HL-60/S4 treated with retinoic acid at 250 ng/mL for 4 days and 3 days (cell line): ENCODE results near the gene NOS3.

Experiments
- in situ Hi-C: fragments of 300-500 bp; cut with MboI; formaldehyde crosslinking; loops from 2 replicates; pipeline ENCODE4 v1.7.0; 2022; ENCODE audit warnings: low sequenced_read_pairs

Gene NOS3

DNA sequence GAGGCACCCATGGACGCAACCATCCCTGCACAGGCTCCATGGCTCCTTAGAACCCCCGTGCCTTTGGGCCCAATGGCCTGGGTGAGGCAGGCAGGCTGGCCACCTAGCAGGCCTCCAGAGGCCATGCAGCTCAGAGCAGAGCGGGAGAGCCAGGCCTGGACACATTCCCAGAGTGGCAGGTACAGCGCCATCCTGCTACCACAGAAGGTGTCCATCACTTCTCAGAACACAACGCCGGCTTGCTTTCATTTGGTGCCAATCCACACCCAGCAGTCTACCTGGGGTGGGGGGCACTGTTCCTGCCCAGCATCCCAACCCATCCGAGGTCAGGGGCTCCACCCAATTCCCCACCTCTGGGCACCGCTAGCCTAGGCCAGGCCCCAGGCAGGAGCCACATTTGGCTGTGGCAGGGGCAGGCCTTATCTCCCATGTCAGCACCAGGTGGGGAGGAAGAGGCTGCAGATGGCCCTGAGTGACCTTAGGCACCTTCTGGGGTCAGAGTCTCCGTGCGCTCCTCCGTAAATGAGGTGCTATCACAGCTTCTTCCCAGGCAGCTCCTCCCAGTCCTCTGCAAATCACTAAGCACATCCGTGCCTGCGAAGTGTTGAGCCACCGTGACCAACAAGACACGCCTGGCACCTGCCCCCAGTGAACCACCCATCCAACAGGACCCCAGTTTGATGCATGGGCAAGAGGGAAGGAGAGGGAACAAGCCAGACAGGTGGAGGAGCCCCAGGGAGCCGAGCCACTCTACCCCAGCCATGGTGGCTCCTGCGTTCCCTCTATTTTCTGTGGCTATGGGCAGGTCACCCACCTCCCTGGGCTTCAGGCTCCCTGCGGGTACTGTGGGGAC is 26.9 kb upstream of the NOS3 start:
- in situ Hi-C loops = no loop called here

- in situ Hi-C loops = no loop called here
Measured at GRCh38 chr7:150964593-150965111, 26.2 kb upstream of the NOS3 start.

GRCh38 chr7:150965273-150965830 is 25.5 kb upstream of the NOS3 start:
- in situ Hi-C loops = no loop called here

DNA sequence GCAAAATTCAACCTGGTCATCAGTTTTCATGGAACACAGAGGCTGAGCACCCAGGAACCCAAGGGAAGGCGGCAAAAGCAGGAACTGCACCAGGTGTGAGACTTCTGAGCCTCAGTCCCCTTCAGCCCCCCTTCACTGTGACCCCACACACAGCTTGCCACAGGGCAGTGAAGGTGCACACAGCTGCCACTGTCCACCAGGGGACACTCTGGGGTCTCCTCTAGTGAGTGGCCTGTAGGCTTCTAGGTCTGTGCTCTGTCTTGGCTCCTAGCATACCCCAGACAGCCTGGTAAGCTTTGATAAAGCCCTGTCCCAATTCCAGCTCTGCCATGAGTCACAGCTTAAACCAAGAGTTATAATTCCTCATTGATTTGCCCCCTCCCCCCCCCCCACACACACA is 24.8 kb upstream of the NOS3 start:
- in situ Hi-C loops = no loop called here

DNA sequence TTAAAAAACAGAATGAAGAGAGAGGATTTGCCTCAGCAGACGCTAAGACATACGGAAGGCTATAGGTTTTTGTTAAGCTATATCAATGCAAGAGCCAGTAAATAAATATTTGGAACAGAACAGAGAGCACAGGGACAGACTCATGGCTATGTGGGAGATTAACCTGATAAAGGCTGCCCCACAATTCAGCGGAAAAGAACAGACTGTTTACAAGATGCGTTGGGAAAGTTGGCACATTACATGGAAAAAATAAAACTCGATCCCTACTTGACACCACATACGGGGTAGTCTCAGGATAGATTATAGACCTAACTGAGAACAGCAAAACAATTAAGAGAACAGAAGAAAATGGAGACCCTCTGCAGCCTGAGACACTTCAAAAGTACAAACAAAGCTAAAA is 23.5 kb upstream of the NOS3 start:
- in situ Hi-C loops = no loop called here

DNA sequence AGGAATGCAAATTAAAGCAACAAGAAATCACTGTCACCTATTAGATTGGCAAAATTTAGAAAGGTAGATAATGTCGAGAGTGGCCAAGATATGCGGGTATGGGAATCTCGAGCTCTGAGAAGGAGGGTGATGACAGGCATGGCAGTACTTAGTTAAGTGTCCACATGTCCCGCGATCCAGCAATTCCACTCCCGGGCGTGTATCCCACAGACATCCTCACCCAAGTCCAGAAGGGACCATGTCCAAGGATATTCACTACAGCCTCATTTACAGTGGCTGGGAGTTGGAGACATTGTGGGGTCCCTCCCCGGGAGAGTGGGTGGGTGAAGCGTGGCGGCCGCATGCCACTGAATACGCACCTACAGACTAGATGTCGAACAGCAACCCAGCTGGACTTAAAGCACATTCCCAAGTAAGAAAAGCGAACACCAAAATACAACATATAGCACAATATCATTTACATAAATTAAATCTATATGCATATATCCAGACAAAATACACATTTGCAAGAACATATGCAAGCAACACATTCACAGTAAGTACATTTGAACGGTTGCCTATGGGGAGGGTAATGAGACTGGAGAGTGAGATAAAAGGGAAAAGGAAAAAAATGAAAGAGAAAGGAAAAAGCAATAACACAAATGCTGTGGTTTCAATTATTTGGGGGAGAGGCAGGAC is 22.6 kb upstream of the NOS3 start:
- in situ Hi-C loops = no loop called here

DNA sequence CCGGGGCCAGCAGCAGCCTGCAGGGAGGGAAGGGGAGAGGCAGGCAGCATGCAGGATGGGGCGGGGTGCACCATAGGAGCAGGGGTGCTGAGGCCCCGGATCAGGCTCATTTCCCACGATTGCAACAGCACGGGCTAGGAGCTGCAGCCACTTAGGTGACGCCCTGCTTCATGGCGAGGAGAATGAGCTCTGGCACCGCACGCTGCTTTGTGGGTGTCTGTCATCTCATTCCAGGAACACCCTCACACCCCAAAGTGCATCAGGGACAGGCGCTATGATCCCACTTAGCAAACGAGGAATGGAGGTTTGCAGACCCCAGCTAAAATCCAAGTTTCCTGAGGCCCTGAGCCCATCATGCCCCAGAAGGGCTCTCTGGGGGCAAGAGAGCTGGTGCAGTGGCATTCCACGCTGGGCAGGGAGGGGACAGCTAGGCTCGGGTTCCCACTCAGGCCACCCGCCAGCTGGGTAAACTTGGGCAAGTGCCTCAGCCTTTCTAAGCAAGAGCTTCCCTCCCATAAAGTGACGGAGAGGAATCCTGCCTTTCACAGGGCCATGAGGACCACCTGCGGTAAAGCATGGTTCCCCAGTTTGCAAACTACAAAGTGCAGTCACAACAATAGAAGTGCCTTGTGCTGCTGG is 22.0 kb upstream of the NOS3 start:
- in situ Hi-C loops = no loop called here

DNA sequence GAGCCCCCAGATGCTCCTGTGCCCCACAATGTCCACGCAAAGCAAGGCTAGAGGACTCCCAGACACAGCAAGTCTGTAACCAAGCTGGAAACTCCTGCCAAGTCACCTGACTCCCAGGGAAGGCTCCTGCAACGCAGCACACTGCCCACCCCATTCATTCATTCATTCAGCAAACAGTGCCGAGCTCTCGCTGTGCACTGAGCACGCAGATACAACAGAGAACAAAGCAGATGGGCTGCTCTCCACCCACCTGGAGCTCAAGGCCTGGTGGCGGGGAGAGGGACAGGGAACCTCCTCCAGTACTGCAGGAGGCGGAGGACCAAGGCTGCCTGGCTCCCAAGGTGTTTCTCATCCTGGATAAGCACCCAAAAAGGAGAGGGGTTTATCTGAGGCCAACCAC is 21.3 kb upstream of the NOS3 start:
- in situ Hi-C loops = no loop called here

GRCh38 chr7:150970424-150970823 is 20.4 kb upstream of the NOS3 start:
- in situ Hi-C loops = no loop called here

DNA sequence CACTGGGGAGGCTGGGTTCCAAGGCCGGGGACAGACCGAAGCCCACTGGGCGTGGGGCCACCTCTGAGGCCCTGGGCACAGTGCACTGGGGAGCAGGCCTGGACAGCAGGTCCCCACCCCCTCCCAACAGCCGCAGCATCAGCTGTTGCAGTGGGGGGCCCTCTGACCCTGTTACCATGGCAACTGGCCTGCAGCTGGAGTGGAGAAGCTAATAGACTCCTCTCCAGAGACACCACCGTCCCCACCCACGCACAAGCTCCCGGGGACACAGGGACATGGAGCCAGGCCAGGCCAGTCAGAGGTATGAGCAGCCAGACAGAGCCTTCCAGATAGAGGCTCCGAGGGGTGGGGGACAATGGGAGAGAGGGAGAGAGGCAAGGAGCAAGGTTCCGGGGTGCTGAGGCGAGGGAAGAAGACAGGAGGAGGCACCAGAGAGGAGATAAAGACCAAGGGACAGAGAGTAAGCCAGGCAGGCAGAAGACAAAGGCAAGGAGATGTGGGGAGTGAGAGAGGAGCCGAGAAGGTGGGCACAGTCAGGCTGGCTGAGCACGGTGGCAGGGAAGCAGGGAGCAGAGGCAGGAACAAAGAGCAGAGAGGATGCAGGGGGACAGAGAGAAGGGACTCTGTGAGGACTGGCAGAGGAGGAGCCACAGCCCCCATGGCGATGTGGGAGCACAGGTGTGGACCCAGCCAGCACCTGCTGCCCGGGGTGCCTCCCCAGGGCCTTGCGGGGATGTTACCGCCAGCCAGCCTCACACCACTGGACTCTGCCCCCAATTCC is 19.4 kb upstream of the NOS3 start:
- in situ Hi-C loops = no loop called here

GRCh38 chr7:150972023-150972468 is 18.8 kb upstream of the NOS3 start:
- in situ Hi-C loops = no loop called here

DNA sequence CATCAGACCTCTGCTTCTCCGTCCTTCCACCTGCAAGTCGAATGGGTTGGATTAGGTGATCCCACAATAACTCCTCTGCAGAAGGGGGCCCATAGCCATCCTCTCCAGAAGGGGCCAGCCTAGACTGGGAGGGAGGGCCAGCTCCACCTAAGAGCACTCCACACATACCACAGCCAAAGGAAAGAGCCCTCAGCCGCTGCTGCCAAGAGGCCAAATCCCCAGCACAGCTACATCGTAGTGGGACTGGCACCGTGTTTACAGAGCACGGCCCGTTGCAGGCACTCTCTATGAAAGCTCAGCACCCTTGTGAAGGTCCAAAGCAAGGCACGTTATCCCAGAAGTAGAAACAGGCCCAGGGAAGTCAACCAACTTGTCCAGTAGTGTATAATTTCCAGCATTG is 18.1 kb upstream of the NOS3 start:
- in situ Hi-C loops = no loop called here

DNA sequence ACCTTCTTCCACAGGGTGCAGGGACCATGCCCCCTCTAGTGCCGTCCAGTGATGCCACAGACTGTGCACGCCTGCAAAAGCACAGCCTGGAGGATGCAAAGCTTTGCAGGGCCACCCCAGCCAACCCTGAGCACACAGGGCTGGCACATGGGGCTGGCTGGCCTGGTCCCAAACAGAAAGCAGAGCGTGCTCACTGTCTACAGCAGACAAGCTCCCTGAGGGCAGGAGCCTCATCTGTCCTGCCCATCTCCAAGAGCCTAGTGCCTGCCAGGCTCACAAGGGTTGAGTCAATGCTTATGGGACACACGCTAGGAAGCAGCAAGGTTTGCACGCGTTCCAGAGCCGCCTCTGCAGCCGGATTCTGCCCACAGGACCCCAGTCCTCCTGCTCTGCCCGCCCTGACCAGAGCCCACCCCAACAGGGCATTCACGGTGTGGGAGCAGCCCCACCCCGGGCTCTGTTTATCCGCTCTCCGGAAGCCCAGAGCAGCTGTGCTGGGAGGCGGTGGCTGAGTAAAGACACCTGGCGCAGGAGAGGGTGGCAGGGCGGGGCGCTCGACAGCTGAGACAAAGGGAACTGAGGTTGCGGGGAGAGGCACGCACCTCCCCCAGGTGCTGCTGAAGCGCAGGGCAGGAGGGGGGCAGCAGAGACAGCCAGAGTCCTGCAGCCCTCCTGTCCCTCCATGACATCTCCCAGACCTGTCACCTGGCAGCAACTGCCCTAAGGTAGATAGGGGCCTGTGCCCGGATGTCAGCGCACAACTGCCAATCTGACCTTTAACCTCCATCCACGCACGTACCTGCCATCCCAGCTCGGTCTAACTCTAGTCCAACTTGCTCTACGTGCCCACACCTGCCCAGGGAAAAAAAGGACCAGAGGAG is 17.0 kb upstream of the NOS3 start:
- in situ Hi-C loops = no loop called here

GRCh38 chr7:150974468-150975391 is 16.1 kb upstream of the NOS3 start:
- in situ Hi-C loops = no loop called here

GRCh38 chr7:150975536-150976319 is 15.1 kb upstream of the NOS3 start:
- in situ Hi-C loops = no loop called here

DNA sequence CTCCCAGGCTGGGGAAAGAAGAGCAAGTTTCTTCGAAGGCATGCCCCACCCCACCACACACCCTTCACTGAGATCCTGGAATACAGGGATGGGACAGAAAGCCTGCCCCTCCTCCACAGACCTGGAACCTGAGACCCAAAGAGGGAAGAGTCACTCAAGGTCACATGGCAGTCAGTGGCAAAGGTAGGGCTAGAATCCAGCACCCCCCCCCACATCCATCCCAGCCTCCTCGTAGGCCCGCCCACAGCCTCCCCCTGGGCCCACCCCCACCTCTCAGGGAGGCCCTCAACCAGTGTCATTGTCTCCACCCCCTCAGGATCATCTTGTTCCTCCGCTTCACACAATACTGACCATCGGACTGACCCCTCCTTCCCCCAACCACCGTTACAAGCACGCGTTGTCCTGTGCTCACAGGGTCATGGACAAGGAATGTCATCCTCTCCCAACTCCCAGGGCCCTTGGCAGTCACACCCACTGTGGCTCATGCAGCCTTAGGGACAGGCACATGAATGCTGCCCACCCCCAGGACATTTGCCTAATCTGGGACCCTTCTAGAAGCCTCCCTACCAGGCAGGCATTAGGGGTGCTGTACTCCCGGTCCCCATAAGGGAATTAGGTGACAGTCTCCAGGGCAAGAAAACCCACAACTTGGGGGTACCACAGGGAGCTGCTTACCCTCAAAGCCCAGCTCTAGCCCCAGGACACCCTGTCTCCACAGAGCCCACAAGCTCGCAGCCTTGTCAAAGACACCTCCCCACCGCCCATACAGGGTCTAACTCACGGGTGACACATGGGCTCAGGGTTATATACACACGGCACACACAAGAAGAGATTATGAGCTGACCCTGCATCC is 14.1 kb upstream of the NOS3 start:
- in situ Hi-C loops = no loop called here
